ENCODE results near the gene THSD4. TPM values are rescaled to one million over a fixed set of nuclear protein-coding genes. Genes with fewer than 3 reads are reported as not detected.

THSD4 gene
- total RNA-seq, 4 donors from 2014 or later: 16.6 to 25.3 (median 24.1) TPM

DNA sequence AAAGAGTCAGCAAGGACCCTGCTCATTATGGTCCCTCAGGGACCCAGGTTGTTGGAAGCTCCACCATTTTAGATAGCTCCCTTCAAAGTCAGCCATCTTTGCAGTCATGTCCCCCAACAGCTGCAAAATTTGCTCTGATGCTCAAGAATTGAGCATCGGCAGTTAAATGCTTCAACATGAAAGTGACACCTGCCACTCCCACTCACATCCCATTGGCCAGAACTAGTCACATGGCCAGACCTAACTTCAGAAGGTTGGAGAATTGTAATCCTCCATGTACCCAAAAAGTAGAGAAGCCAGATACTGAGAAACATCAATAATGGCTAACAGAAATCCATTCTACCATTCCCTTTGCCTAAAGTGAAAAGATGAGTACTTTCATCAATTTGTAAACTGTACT lies 523.6 kb downstream of the THSD4 start:
- no peak overlapping the region for H3K27ac ChIP-seq
- no peak for DNase-seq (ENCODE audit: low spot score in 2 of 2)
- no peak for TF ChIP-seq EP300 (IDR thresholded peaks at IDR 0.05)
- TF ChIP-seq POLR2AphosphoS5 (IDR thresholded peaks at IDR 0.05): no peak
- TF ChIP-seq POLR2A (IDR thresholded peaks at IDR 0.05): no peak
- TF ChIP-seq, protein P1, sequence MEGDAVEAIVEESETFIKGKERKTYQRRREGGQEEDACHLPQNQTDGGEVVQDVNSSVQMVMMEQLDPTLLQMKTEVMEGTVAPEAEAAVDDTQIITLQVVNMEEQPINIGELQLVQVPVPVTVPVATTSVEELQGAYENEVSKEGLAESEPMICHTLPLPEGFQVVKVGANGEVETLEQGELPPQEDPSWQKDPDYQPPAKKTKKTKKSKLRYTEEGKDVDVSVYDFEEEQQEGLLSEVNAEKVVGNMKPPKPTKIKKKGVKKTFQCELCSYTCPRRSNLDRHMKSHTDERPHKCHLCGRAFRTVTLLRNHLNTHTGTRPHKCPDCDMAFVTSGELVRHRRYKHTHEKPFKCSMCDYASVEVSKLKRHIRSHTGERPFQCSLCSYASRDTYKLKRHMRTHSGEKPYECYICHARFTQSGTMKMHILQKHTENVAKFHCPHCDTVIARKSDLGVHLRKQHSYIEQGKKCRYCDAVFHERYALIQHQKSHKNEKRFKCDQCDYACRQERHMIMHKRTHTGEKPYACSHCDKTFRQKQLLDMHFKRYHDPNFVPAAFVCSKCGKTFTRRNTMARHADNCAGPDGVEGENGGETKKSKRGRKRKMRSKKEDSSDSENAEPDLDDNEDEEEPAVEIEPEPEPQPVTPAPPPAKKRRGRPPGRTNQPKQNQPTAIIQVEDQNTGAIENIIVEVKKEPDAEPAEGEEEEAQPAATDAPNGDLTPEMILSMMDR (IDR thresholded peaks at IDR 0.05): no peak
- no peak overlapping the region for H3K4me3 ChIP-seq
- no peaks in the 10 kb centered on the region for H3K27me3 ChIP-seq
- peaks cover 4% of the 10 kb centered on the region for H3K4me1 ChIP-seq
- no peaks in the 10 kb centered on the region for H3K36me3 ChIP-seq
- no peaks in the 10 kb centered on the region for H3K9me3 ChIP-seq
- WGBS: 83% methylated on average over 1 of the region's 1 CpG

DNA sequence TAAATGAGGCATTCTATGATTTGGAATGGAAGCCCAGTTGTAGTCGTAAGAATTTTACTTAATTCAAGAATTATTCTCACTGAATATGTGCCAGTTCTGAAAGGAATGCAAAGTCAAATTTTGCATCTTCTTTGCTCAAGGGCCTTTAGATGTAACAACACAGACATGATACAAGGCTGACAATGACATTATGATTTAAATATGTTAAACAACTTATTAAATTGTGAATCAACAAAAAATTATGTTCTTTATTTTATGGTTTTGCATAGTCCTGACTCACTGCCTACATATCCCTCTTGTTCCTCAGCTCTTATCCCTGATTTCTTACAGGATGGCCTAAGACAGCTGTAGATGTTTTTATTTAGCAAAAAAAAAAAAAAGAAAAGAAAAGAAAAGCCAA lies 524.2 kb downstream of the THSD4 start:
- H3K4me3 ChIP-seq: no peak overlapping the region
- H3K27ac ChIP-seq: no peak overlapping the region
- 61% methylated on average over 1 of the region's 1 CpG for WGBS
- H3K9me3 ChIP-seq: no peaks in the 10 kb centered on the region
- H3K4me1 ChIP-seq: peaks cover 4% of the 10 kb centered on the region
- no peaks in the 10 kb centered on the region for H3K36me3 ChIP-seq
- no peak for DNase-seq (ENCODE audit: low spot score in 2 of 2)
- no peaks in the 10 kb centered on the region for H3K27me3 ChIP-seq
- no peak for TF ChIP-seq EP300 (IDR thresholded peaks at IDR 0.05)
- TF ChIP-seq, protein P1 (IDR thresholded peaks at IDR 0.05): no peak

DNA sequence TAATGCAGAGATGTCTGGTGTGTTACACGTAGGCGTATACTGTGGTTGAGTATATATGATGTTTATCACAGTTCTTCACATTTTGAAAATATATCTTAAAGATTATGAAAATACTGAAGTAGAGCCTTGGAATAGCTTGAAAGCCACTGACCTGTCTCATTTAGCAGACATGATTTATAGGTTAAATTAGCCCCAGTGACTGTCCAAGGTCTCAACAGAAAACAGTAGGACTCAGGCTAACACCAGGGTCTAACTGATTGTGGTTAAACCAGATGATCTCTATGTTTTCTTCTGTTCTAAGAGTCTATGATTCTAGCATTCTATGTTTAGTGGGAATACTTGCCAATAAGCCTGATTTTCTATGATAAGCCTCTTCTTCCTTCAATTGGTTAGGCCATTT lies 528.6 kb downstream of the THSD4 start:
- peaks cover 8% of the 10 kb centered on the region for H3K4me1 ChIP-seq
- no peaks in the 10 kb centered on the region for H3K36me3 ChIP-seq
- TF ChIP-seq POLR2AphosphoS5 (IDR thresholded peaks at IDR 0.05): no peak
- TF ChIP-seq, protein P1 (IDR thresholded peaks at IDR 0.05): no peak
- no peak for TF ChIP-seq EP300 (IDR thresholded peaks at IDR 0.05)
- no peak for TF ChIP-seq POLR2A (IDR thresholded peaks at IDR 0.05)
- H3K27me3 ChIP-seq: no peaks in the 10 kb centered on the region
- no peak for DNase-seq (ENCODE audit: low spot score in 2 of 2)
- no peaks in the 10 kb centered on the region for H3K9me3 ChIP-seq
- no peak overlapping the region for H3K27ac ChIP-seq
- WGBS: 92% methylated on average over 2 of the region's 2 CpGs
- no peak overlapping the region for H3K4me3 ChIP-seq

DNA sequence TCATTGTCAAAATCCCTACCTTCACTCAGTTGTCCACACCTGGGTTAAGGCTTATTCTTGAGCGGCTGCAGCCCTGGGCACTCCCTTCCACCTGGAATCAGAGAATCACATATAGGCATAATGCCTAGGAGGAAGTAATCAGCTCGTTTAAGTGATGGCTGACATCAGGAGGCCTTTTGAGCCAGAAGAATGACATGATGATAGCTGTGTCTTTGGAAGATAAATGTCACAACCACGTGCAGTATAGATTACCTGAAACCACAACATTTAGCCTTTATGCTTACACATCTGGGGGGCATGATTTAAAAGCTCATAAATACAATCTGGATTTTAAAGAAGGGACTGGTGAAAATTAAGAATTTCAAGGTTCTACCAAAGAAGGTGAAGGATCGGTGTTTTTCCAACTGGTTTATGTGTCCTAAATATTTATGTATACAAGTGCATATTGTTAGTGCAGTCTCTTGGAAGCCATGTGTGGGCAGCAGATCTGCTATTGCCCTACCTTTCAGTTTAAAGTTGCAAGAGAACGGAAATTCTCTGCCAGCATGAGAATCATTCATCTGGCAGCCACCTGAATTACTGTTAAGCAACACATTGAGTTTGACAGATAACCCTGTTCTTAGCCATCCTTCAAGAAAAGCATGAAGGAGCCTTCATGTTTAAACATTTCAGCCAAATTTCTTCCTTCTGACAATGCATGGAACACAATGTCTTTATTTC lies 531.7 kb downstream of the THSD4 start:
- WGBS: 58% methylated on average over 5 of the region's 5 CpGs
- Histone ChIP-seq H3K27ac (no peak overlapping the region), H3K27me3 (no peaks in the 10 kb centered on the region), H3K9me3 (no peaks in the 10 kb centered on the region), H3K36me3 (no peaks in the 10 kb centered on the region), H3K4me3 (no peak overlapping the region), H3K4me1 (peaks cover 10% of the 10 kb centered on the region)
- no peak for TF ChIP-seq POLR2AphosphoS5 (IDR thresholded peaks at IDR 0.05)
- DNase-seq (ENCODE audit: low spot score in 2 of 2): no peak

DNA sequence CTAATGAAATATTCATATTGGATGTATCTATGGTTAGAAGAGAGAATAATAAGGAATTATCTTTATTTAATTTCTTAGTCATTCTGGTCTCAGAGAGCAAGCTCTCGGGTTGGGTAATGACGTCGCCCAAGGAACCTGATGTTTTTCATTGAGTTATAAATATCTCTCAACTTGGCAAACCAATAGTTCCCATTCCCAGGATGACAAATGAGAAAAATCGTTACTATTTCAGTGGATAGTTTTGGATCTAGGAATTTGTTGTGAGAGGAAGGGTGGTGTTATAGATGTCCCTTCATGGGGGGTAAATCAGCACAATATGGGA lies 532.2 kb downstream of the THSD4 start:
- Histone ChIP-seq H3K27ac (no peak overlapping the region), H3K36me3 (no peaks in the 10 kb centered on the region), H3K9me3 (no peaks in the 10 kb centered on the region), H3K4me1 (peaks cover 10% of the 10 kb centered on the region), H3K4me3 (no peak overlapping the region), H3K27me3 (no peaks in the 10 kb centered on the region)
- TF ChIP-seq EP300 (IDR thresholded peaks at IDR 0.05) (no peak), POLR2A (IDR thresholded peaks at IDR 0.05) (no peak), POLR2AphosphoS5 (IDR thresholded peaks at IDR 0.05) (no peak)
- TF ChIP-seq, protein P1 (IDR thresholded peaks at IDR 0.05): no peak
- 58% methylated on average over 4 of the region's 4 CpGs for WGBS
- DNase-seq (ENCODE audit: low spot score in 2 of 2): no peak

DNA sequence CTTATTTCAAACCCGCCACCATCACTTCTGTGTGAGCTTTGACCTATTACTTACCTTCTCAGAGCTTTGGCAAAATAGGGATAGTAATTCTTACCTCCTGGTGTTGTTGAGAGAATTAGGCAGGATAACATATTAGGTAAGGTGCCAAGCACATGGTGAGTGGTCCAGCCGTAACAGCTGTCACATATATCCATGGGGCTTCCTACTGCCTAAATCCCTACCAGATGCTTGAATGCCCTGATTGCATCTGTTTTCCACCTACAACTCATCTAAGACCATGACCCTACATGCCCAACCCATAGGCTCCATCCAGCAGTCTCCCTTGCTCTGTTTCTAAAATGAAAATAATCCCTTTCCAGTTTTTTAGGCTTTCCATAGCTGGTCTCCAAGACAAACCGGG lies 532.8 kb downstream of the THSD4 start:
- Histone ChIP-seq H3K27ac (no peak overlapping the region), H3K4me1 (peaks cover 10% of the 10 kb centered on the region), H3K36me3 (no peaks in the 10 kb centered on the region), H3K27me3 (no peaks in the 10 kb centered on the region), H3K9me3 (no peaks in the 10 kb centered on the region), H3K4me3 (no peak overlapping the region)
- no peak for DNase-seq (ENCODE audit: low spot score in 2 of 2)
- TF ChIP-seq, protein P1 (IDR thresholded peaks at IDR 0.05): no peak
- no peak for TF ChIP-seq POLR2AphosphoS5 (IDR thresholded peaks at IDR 0.05)
- no peak for TF ChIP-seq POLR2A (IDR thresholded peaks at IDR 0.05)
- TF ChIP-seq EP300 (IDR thresholded peaks at IDR 0.05): no peak
- WGBS: 92% methylated on average over 3 of the region's 3 CpGs

Data from suprapubic skin (tissue), 4 donors.